ENCODE data around the gene SEMA5A.

DNA sequence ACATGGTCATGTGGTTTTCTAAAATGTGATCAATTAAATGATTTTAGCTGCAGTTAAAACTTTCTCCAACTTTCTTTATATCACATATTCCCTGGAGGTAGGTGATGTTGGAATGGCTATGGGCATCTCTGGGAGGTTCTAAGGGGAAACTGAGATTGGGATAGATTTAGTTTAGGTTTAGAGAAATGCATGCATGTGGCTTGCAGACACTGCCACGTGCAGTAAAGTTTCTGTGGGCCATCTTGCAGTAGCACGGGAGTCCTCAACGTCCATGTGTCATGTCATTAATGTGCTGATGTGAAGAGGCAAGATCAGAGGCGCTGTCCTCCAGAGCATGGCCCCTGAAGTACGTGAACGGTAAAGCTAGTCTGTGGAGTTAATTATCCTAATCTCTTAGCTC lies 532.7 kb downstream of the SEMA5A start:
- TF ChIP-seq, protein P1, sequence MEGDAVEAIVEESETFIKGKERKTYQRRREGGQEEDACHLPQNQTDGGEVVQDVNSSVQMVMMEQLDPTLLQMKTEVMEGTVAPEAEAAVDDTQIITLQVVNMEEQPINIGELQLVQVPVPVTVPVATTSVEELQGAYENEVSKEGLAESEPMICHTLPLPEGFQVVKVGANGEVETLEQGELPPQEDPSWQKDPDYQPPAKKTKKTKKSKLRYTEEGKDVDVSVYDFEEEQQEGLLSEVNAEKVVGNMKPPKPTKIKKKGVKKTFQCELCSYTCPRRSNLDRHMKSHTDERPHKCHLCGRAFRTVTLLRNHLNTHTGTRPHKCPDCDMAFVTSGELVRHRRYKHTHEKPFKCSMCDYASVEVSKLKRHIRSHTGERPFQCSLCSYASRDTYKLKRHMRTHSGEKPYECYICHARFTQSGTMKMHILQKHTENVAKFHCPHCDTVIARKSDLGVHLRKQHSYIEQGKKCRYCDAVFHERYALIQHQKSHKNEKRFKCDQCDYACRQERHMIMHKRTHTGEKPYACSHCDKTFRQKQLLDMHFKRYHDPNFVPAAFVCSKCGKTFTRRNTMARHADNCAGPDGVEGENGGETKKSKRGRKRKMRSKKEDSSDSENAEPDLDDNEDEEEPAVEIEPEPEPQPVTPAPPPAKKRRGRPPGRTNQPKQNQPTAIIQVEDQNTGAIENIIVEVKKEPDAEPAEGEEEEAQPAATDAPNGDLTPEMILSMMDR (IDR thresholded peaks at IDR 0.05; ENCODE audit: insufficient read depth, low read depth, low read length) = no peak
- no peak for TF ChIP-seq EZH2 (IDR thresholded peaks at IDR 0.05; ENCODE audit: insufficient read depth, low read length)

Data from astrocyte (in vitro differentiated cells and primary cell).